ENCODE data around the gene SMIM45.

DNA sequence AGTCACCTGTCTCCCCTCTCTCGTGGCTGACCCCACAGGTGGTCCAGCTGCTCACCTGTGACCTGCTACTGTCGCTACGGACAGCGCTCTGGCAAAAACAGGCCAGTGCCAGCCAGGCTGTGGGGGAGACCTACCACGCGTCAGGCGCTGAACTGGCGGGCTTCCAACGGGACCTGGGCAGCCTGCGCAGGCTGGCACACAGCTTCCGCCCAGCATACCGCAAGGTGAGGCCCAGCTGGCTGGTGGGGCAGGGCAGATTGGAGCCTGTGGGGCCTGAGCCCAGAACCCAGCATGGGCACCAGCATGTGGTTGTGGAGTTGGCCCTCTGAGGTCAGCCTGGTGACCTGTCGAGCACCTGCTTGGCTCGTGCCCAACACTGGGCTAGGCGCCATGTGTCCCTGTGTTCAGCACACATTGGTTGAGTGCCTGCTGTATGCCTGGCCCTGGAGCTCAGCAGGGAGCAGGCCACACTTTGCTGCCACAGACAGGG, 49.0 kb upstream of the SMIM45 start:
- TF ChIP-seq, protein P1, sequence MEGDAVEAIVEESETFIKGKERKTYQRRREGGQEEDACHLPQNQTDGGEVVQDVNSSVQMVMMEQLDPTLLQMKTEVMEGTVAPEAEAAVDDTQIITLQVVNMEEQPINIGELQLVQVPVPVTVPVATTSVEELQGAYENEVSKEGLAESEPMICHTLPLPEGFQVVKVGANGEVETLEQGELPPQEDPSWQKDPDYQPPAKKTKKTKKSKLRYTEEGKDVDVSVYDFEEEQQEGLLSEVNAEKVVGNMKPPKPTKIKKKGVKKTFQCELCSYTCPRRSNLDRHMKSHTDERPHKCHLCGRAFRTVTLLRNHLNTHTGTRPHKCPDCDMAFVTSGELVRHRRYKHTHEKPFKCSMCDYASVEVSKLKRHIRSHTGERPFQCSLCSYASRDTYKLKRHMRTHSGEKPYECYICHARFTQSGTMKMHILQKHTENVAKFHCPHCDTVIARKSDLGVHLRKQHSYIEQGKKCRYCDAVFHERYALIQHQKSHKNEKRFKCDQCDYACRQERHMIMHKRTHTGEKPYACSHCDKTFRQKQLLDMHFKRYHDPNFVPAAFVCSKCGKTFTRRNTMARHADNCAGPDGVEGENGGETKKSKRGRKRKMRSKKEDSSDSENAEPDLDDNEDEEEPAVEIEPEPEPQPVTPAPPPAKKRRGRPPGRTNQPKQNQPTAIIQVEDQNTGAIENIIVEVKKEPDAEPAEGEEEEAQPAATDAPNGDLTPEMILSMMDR (IDR thresholded peaks at IDR 0.05) = no peak
- TF ChIP-seq POLR2A (IDR thresholded peaks at IDR 0.05) = no peak

Data from body of pancreas (tissue), 4 donors.